ENCODE results near the gene SLC22A23.

SLC22A23 gene

GRCh38 chr6:3369985-3370360 lies 86.9 kb downstream of the SLC22A23 start:
- no peak for DNase-seq (ENCODE audit: low spot score)

GRCh38 chr6:3368685-3369084 lies 88.2 kb downstream of the SLC22A23 start:
- no peak for DNase-seq (ENCODE audit: low spot score)

- no peak for DNase-seq (ENCODE audit: low spot score)
These were observed 89.2 kb downstream of the SLC22A23 start for GRCh38 chr6:3367630-3368029.

- DNase-seq (ENCODE audit: low spot score) = no peak
These were observed 90.0 kb downstream of the SLC22A23 start for GRCh38 chr6:3366596-3367413.

GRCh38 chr6:3364391-3364790 lies 92.5 kb downstream of the SLC22A23 start:
- no peak for DNase-seq (ENCODE audit: low spot score)

- no peak for DNase-seq (ENCODE audit: low spot score)
These were observed 93.4 kb downstream of the SLC22A23 start for GRCh38 chr6:3363296-3364025.

GRCh38 chr6:3361312-3362037 lies 95.4 kb downstream of the SLC22A23 start:
- DNase-seq (ENCODE audit: low spot score) = no peak

GRCh38 chr6:3360727-3361045 lies 96.2 kb downstream of the SLC22A23 start:
- no peak for DNase-seq (ENCODE audit: low spot score)

- no peak for DNase-seq (ENCODE audit: low spot score)
These were observed 96.7 kb downstream of the SLC22A23 start for GRCh38 chr6:3359973-3360726.

GRCh38 chr6:3359101-3359752 lies 97.6 kb downstream of the SLC22A23 start:
- no peak for DNase-seq (ENCODE audit: low spot score)

- DNase-seq (ENCODE audit: low spot score) = no peak
These were observed 98.3 kb downstream of the SLC22A23 start for GRCh38 chr6:3358413-3359100.

GRCh38 chr6:3357678-3358077 lies 99.2 kb downstream of the SLC22A23 start:
- no peak for DNase-seq (ENCODE audit: low spot score)

GRCh38 chr6:3356824-3357420 lies 99.9 kb downstream of the SLC22A23 start:
- no peak for DNase-seq (ENCODE audit: low spot score)

- peak; percentile 83 for DNase-seq (ENCODE audit: low spot score)
These were observed 100.6 kb downstream of the SLC22A23 start for GRCh38 chr6:3356056-3356823.

- no peak for DNase-seq (ENCODE audit: low spot score)
These were observed 101.3 kb downstream of the SLC22A23 start for GRCh38 chr6:3355358-3356055.

GRCh38 chr6:3355011-3355357 lies 101.9 kb downstream of the SLC22A23 start:
- no peak for DNase-seq (ENCODE audit: low spot score)

GRCh38 chr6:3353939-3354338 lies 102.9 kb downstream of the SLC22A23 start:
- no peak for DNase-seq (ENCODE audit: low spot score)

- DNase-seq (ENCODE audit: low spot score) = no peak
These were observed 103.5 kb downstream of the SLC22A23 start for GRCh38 chr6:3353213-3353903.

GRCh38 chr6:3352678-3353077 lies 104.2 kb downstream of the SLC22A23 start:
- no peak for DNase-seq (ENCODE audit: low spot score)
